GM23338 (cell line): ENCODE data around the gene JUP. TPM values are rescaled to one million over a fixed set of nuclear protein-coding genes. Genes with fewer than 3 reads are reported as not detected.

Source experiments
- ATAC-seq: fragments of 200-7000 bp; cut with Tn5 transposase; 3 replicates; pipeline ENCODE4 v1.9.1; 2020
- DNase-seq: peaks from one replicate; pipeline ENCODE4 v3.0.0-alpha.2; 2015; ENCODE audit warnings: low spot score
- H2AFZ ChIP-seq: fragments of 200-600 bp; sonication (generic); 2 replicates; pipeline ENCODE4 v1.8.0; 2016; ENCODE audit warnings: antibody characterized with exemption, mild to moderate bottlenecking, moderate library complexity
- H3F3A ChIP-seq: fragments of 200-600 bp; sonication (generic); replicated peaks from 2 replicates; pipeline ENCODE4 v1.8.0; 2017; ENCODE audit warnings: antibody characterized with exemption, mixed run types, low read depth
- H3K27ac ChIP-seq: fragments of 200-600 bp; sonication (generic); 2 replicates; pipeline ENCODE4 v1.6.1; 2016; ENCODE audit warnings: low read depth
- H3K27me3 ChIP-seq: fragments of 200-600 bp; sonication (generic); 2 replicates; pipeline ENCODE4 v1.8.0; 2016; ENCODE audit warnings: mild to moderate bottlenecking, mixed run types, moderate library complexity; ENCODE audit not compliant: insufficient read depth
- H3K36me3 ChIP-seq: fragments of 200-600 bp; sonication (generic); 2 replicates; pipeline ENCODE4 v1.8.0; 2016; ENCODE audit warnings: mild to moderate bottlenecking; ENCODE audit not compliant: insufficient read depth
- H3K4me1 ChIP-seq: fragments of 200-600 bp; sonication (generic); 2 replicates; pipeline ENCODE4 v1.8.0; 2016; ENCODE audit warnings: mild to moderate bottlenecking, moderate library complexity; ENCODE audit not compliant: insufficient read depth
- H3K4me2 ChIP-seq: fragments of 200-600 bp; sonication (generic); 2 replicates; pipeline ENCODE4 v1.7.1; 2017; ENCODE audit warnings: mixed run types
- H3K4me3 ChIP-seq: fragments of 200-600 bp; sonication (generic); 2 replicates; pipeline ENCODE4 v1.6.1; 2016; ENCODE audit warnings: mixed run types
- H3K79me2 ChIP-seq: fragments of 200-600 bp; sonication (generic); replicated peaks from 2 replicates; pipeline ENCODE4 v1.8.0; 2017; ENCODE audit warnings: mild to moderate bottlenecking; ENCODE audit not compliant: insufficient read depth
- H3K9me2 ChIP-seq: fragments of 200-600 bp; sonication (generic); 2 replicates; pipeline ENCODE4 v1.8.0; 2017; ENCODE audit not compliant: insufficient read depth
- H4K20me1 ChIP-seq: fragments of 200-600 bp; sonication (generic); replicated peaks from 2 replicates; pipeline ENCODE4 v1.8.0; 2017; ENCODE audit warnings: mild to moderate bottlenecking; ENCODE audit not compliant: insufficient read depth
- H3K27ac Mint-ChIP-seq: 2 replicates; pipeline ENCODE4 v1.8.0; 2020; ENCODE audit warnings: inconsistent platforms, mild to moderate bottlenecking, moderate library complexity, mixed read lengths
- H3K27me3 Mint-ChIP-seq: 3 replicates; pipeline ENCODE4 v1.8.0; 2022; ENCODE audit warnings: low read depth, mild to moderate bottlenecking, moderate library complexity, mixed read lengths, inconsistent platforms; ENCODE audit not compliant: insufficient read depth, poor library complexity
- H3K36me3 Mint-ChIP-seq: 3 replicates; pipeline ENCODE4 v1.8.0; 2021; ENCODE audit warnings: low read depth, mild to moderate bottlenecking, inconsistent platforms, moderate library complexity, mixed read lengths
- H3K4me1 Mint-ChIP-seq: 3 replicates; pipeline ENCODE4 v1.8.0; 2020; ENCODE audit warnings: mild to moderate bottlenecking, inconsistent platforms, mixed read lengths
- H3K4me3 Mint-ChIP-seq: 3 replicates; pipeline ENCODE4 v1.8.0; 2021; ENCODE audit warnings: moderate library complexity, mild to moderate bottlenecking, inconsistent platforms, mixed read lengths
- H3K9me3 Mint-ChIP-seq: 3 replicates; pipeline ENCODE4 v1.8.0; 2020; ENCODE audit warnings: moderate library complexity, mild to moderate bottlenecking, inconsistent platforms, mixed read lengths
- CREB1 ChIP-seq: fragments of 250-450 bp; sonication (Bioruptor Pico); IDR thresholded peaks from 2 replicates; pipeline ENCODE4 v1.5.0; 2020; ENCODE audit warnings: low read depth, mild to moderate bottlenecking, moderate library complexity
- EZH2 ChIP-seq: fragments of 200-600 bp; sonication (generic); IDR thresholded peaks from one replicate; pipeline ENCODE4 v1.8.0; 2017; ENCODE audit warnings: antibody characterized with exemption, mild to moderate bottlenecking, low read depth; ENCODE audit not compliant: unreplicated experiment
- EZH2phosphoT487 ChIP-seq: fragments of 200-600 bp; sonication (generic); IDR thresholded peaks from one replicate; pipeline ENCODE4 v1.8.1; 2018; ENCODE audit warnings: antibody characterized with exemption; ENCODE audit not compliant: unreplicated experiment
- STAT1 ChIP-seq: IDR thresholded peaks from one replicate; pipeline ENCODE4 v1.6.1; 2016; ENCODE audit warnings: antibody characterized with exemption; ENCODE audit not compliant: unreplicated experiment
- ZNF114 ChIP-seq: fragments of 250-450 bp; sonication (Bioruptor Pico); IDR thresholded peaks from 2 replicates; pipeline ENCODE4 v1.5.0; 2020; ENCODE audit warnings: mild to moderate bottlenecking, moderate library complexity
- ZNF331 ChIP-seq: fragments of 250-450 bp; sonication (Bioruptor Pico); IDR thresholded peaks from 2 replicates; pipeline ENCODE4 v1.5.0; 2020; ENCODE audit warnings: low read depth, mild to moderate bottlenecking, moderate library complexity
- polyA plus RNA-seq: library from polyadenylated mRNA; unstranded; fragments of >200 nt; fragmentation: Nextera tagmentation; extraction: Ambion mirVana; gene quantifications from 2 replicates; pipeline ENCODE4 v1.2.1, GENCODE V29; 2016
- total RNA-seq: library from RNA; depleted of rRNA; stranded (reverse); fragments of >200 nt; shearing (Covaris generic); gene quantifications from 2 replicates; pipeline ENCODE4 v1.2.3, GENCODE V29; 2014
- TF ChIP-seq, protein P1 (sequence below): IDR thresholded peaks from 2 replicates; pipeline ENCODE4 v1.6.1; 2016; ENCODE audit warnings: antibody characterized with exemption
- TF ChIP-seq, protein P2 (sequence below), 2 experiments: fragments of 200-600 bp in 1 of 2; sonication (generic) in 1 of 2; conservative IDR thresholded peaks; 2 replicates each; pipeline versions ENCODE4 v1.5.1 to v1.6.1; 2016 to 2017; ENCODE audit warnings: antibody characterized with exemption in 2 of 2, low read depth in 2 of 2, mild to moderate bottlenecking in 2 of 2, moderate library complexity in 1 of 2
- TF ChIP-seq, protein P3 (sequence below): IDR thresholded peaks from one replicate; pipeline ENCODE4 v1.6.1; 2018; ENCODE audit warnings: antibody characterized with exemption; ENCODE audit not compliant: unreplicated experiment

JUP gene
- total and polyA plus RNA-seq, 2 experiments from 2014 or later, result 45.5 to 177 TPM

DNA sequence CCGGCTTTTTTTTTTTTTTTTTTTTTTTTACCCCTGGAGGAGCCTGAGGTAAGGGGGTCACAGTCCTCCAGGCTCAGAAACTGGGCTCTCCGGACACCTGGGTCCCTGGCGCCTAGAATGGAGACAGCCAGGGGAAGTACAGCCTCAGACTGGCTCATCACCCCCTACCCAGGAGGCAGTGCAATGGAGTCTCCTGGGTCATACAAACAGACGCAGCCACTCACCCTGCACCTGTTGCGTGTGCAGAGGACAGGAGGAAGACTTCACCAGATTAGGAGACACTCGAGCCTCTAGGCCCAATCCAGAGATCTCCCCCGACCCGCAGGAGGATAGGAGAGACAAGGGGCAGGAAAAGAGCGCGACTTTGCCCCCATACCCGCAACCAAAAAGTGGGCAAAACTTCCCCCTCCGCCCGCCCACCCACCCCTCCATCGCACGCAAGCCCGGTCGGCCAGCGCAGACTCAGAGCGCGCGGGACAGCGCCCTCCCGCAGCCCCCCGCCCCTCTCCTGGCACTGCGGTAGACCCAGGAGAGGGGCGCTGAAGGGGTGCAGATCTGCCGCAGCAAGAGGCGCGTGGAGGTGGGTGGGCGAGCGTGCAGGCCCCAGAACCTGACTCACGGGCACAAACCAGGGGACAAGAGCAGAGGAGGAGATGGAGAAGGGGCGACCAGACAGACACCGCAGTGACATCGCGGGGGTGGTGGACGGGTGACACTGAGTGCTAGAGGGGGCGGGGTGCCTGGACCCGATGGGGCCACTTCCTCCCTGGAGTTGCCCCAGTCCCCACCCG, 53.0 kb downstream of the JUP start:
- H3K4me1 ChIP-seq, result peaks cover 14% of the 10 kb centered on the region
- no peaks in the 10 kb centered on the region for H3K36me3 ChIP-seq
- peak overlapping the region; percentile 84 for H3K4me3 ChIP-seq
- H4K20me1 ChIP-seq, result no peaks in the 10 kb centered on the region
- Mint-ChIP-seq H3K4me3 (peak overlapping the region; percentile 81), H3K4me1 (peaks cover 21% of the 10 kb centered on the region), H3K36me3 (no peaks in the 10 kb centered on the region; the same call in 2 of the 3 replicates), H3K9me3 (no peaks in the 10 kb centered on the region), H3K27ac (no peak overlapping the region), H3K27me3 (peaks cover 62% of the 10 kb centered on the region)
- peaks cover 68% of the 10 kb centered on the region for H3K27me3 ChIP-seq
- ATAC-seq, result peak; percentile 7
- no peaks in the 10 kb centered on the region for H3F3A ChIP-seq
- H3K9me2 ChIP-seq, result no peaks in the 10 kb centered on the region
- peak overlapping the region; percentile 94 for H3K4me2 ChIP-seq
- peak overlapping the region; percentile 98 for H2AFZ ChIP-seq
- H3K79me2 ChIP-seq, result no peaks in the 10 kb centered on the region
- no peak overlapping the region for H3K27ac ChIP-seq
- TF ChIP-seq EZH2, result peak; percentile 54
- TF ChIP-seq, protein P1, sequence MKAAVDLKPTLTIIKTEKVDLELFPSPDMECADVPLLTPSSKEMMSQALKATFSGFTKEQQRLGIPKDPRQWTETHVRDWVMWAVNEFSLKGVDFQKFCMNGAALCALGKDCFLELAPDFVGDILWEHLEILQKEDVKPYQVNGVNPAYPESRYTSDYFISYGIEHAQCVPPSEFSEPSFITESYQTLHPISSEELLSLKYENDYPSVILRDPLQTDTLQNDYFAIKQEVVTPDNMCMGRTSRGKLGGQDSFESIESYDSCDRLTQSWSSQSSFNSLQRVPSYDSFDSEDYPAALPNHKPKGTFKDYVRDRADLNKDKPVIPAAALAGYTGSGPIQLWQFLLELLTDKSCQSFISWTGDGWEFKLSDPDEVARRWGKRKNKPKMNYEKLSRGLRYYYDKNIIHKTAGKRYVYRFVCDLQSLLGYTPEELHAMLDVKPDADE, result no peak
- no peak for DNase-seq

DNA sequence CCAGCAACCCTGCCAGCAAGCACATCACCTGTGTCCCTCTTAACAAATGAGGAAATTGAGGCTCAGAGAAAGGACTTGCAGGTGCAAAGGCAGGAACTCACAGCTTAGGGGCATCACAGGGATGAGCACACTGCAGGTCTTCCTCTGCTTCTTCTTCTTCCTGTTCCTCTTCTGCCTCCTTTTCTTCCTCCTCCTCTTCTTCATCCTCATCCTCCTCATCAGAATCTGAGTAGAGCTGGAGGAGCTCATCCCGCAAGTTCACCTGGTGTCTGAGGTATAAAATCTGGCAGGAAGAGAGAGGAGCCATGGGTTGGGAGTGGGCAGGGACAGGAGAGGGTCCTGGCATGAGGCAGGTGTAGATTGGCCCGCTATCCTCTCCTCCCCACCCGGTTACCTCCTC, 54.7 kb downstream of the JUP start:
- Histone ChIP-seq H2AFZ (no peak overlapping the region), H3K9me2 (no peaks in the 10 kb centered on the region), H3F3A (no peaks in the 10 kb centered on the region), H3K4me1 (peaks cover 6% of the 10 kb centered on the region; the same call in 1 of the 2 replicates), H3K27ac (no peak overlapping the region), H3K4me3 (no peak overlapping the region), H3K79me2 (no peaks in the 10 kb centered on the region), H3K4me2 (no peak overlapping the region), H3K36me3 (no peaks in the 10 kb centered on the region), H3K27me3 (peaks cover 58% of the 10 kb centered on the region), H4K20me1 (no peaks in the 10 kb centered on the region)
- H3K9me3 Mint-ChIP-seq, result no peaks in the 10 kb centered on the region
- TF ChIP-seq, protein P2, sequence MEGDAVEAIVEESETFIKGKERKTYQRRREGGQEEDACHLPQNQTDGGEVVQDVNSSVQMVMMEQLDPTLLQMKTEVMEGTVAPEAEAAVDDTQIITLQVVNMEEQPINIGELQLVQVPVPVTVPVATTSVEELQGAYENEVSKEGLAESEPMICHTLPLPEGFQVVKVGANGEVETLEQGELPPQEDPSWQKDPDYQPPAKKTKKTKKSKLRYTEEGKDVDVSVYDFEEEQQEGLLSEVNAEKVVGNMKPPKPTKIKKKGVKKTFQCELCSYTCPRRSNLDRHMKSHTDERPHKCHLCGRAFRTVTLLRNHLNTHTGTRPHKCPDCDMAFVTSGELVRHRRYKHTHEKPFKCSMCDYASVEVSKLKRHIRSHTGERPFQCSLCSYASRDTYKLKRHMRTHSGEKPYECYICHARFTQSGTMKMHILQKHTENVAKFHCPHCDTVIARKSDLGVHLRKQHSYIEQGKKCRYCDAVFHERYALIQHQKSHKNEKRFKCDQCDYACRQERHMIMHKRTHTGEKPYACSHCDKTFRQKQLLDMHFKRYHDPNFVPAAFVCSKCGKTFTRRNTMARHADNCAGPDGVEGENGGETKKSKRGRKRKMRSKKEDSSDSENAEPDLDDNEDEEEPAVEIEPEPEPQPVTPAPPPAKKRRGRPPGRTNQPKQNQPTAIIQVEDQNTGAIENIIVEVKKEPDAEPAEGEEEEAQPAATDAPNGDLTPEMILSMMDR (conservative IDR thresholded peaks at IDR 0.05; ENCODE audit: low read depth in 2 of 2), result no peak
- TF ChIP-seq ZNF331 (no peak), CREB1 (CRISPR knock-in tag) (no peak), EZH2phosphoT487 (no peak), STAT1 (no peak), ZNF114 (CRISPR knock-in tag) (no peak)
- TF ChIP-seq, protein P3, sequence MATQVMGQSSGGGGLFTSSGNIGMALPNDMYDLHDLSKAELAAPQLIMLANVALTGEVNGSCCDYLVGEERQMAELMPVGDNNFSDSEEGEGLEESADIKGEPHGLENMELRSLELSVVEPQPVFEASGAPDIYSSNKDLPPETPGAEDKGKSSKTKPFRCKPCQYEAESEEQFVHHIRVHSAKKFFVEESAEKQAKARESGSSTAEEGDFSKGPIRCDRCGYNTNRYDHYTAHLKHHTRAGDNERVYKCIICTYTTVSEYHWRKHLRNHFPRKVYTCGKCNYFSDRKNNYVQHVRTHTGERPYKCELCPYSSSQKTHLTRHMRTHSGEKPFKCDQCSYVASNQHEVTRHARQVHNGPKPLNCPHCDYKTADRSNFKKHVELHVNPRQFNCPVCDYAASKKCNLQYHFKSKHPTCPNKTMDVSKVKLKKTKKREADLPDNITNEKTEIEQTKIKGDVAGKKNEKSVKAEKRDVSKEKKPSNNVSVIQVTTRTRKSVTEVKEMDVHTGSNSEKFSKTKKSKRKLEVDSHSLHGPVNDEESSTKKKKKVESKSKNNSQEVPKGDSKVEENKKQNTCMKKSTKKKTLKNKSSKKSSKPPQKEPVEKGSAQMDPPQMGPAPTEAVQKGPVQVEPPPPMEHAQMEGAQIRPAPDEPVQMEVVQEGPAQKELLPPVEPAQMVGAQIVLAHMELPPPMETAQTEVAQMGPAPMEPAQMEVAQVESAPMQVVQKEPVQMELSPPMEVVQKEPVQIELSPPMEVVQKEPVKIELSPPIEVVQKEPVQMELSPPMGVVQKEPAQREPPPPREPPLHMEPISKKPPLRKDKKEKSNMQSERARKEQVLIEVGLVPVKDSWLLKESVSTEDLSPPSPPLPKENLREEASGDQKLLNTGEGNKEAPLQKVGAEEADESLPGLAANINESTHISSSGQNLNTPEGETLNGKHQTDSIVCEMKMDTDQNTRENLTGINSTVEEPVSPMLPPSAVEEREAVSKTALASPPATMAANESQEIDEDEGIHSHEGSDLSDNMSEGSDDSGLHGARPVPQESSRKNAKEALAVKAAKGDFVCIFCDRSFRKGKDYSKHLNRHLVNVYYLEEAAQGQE, result no peak
- TF ChIP-seq, protein P1, result no peak
- DNase-seq (no peak), ATAC-seq (no peak)
- H3K4me1 Mint-ChIP-seq, result peaks cover 14% of the 10 kb centered on the region
- H3K4me3 Mint-ChIP-seq, result no peak overlapping the region
- H3K27me3 Mint-ChIP-seq, result peaks cover 61% of the 10 kb centered on the region
- H3K36me3 Mint-ChIP-seq, result no peaks in the 10 kb centered on the region; the same call in 2 of the 3 replicates
- no peak overlapping the region for H3K27ac Mint-ChIP-seq
